Globus pallidus (tissue), 1 donor: ENCODE measurements around the gene AMER1.
"Not testable (repeated sequence)": the region's sequence is repeated elsewhere in the genome, so short reads cannot be mapped to it uniquely, and the experiment has no call there.

ENCODE experiments used
- DNase-seq: peaks from one replicate; pipeline ENCODE4 v3.0.0-alpha.2; 2015; ENCODE audit warnings: low spot score

Gene AMER1

DNA sequence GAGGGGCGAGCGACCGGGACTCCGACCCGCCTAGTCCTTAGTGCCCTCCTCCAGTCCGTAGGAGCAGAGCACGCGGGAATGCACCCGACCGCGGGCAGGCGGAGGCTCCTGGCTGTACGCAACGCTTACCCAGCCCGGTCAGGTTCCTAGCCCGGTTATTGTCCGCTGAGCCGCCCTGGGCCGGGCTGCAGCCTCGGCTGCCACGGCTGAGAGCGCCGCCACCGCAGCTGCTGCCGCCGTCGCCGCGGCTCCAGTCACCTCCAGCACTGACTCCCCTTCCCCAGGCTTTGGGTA is at the start of gene AMER1:
TSS of gene AMER1 (minus strand) at position 268 of the 294 bp plus-strand sequence. CDS start 12,422 bp downstream, outside the sequence.
- no peak for DNase-seq

DNA sequence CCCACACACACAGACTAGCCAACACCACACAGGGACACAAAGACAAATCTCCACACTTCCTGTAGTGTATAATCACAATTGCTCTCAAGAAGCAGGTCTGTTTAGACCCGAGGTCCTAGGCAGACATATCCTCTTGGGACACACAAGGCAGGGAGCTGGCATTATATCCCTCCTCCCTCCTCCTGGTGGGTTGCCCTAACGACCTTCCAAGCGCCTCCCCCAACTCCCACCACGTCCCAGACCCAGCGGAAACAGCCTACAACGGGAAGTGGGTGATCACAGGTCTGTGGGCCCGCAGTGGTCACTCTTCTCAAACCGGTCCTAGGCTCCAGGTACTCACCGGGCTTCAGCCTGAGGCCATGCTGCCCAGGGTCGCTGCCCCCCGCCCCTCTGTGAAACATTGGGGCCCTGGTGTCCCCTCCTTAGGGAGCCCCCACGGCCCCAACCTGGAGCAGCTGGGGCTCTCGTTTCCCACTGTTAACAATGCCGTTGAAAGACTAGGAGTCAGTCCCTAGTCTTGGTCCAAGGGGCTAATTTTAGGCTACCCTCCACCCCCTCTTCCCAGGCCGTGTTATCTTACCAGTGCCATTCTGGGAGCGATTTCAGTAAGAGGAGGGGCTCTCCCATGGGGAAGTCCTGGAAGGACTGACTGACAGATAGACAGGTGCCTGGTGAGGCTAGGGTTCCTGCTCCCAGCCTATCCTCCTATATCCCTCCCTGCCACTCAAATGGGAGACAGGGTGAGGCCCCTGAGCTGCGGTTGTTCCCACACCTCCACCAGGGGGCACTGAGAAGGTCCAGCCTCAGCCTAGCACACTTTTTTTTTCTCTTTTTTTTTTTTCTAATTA is 24.8 kb upstream of the AMER1 start, which contains the start of gene ASB12:
TSS of gene ASB12 (minus strand) at position 485 of the 848 bp plus-strand sequence. CDS start 4,957 bp downstream, outside the sequence.
- DNase-seq = no peak

DNA sequence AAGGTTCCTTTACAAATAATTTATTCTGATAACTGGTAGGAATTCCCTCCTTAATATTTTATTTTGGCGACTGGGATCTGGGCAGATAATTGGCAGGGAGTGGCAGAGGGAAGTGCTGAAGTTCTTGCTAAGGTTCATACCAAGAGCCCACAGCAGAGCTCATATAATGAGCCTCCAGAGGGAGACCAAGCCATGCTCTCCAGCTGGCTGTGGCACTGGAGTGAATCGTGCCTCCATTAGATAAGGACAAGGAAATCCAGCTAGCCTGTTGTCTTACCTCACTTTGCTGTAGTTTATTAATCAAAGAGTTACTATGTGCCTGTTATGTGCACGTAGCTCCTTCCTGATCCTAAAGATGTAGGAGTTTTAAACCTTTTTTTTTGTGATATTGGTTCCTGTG is 23.6 kb upstream of the AMER1 start:
- DNase-seq = no peak

DNA sequence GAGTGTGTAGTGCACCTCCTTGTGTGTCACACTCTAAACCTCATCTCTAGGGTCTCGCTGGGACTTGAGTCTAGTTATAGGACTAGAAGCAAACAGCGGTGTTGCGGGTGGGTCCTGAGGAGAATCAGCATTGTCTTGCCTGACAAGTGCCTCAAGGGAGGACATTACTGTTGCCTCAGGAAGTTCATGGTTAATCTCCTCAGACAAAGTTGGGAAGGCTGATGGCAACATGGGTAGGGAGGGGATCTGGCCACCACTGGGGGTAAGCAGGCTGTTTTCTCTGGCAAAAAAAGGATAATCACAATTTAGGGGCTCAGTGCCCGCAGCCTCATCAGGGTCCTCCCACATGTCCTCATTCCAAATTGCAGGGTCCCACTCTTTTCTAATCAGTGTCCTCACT is 12.5 kb upstream of the AMER1 start:
- no peak for DNase-seq

DNA sequence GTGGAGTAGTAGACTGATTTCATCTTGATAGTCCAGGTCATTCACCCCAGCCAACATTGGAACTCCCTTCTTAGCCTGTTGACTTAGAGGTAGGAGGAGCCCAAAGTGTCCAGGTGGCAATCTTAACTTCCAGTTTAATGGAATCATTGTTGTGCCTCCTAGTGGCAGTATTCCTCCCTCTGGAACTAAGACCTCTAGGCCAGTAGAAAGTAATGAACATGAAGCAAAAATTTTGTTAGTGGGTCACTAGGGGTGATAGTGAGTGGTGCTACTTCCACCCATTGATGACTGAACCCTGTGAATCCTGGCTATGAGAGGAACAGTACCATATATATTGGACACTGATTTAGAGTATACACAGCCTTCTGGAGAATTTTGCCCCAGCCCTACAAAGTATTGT is 8.5 kb upstream of the AMER1 start:
- not testable (repeated sequence) for DNase-seq

DNA sequence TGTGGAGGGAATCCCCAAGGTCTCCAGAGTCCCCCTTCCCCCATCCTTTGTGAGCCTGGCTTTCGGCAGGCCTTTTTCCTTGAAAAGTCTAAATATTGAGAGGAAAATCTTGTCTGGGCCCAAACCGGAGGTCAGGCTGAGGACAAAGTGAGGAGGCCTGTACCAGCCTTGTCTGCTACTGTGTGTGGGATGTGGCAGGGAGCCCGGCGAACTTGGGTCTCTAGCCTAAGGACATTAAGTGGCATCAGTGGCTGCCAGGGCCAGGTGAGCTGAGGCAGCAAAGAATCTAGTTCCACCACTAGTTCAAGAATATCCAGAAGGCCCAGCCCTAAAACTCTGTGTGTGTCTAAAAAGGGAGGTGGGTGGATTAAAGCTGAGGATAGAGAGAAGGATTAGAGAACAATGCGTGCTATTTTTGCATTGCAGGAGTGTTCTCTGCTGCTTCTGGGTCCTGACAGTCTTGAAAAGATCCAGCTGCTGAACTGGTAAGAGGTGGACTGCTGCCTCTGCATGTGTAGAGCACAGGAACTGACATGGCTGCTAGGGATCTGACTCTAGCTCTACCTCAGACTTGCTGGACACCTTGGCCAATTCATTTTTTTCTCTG is 1.2 kb upstream of the AMER1 start:
- DNase-seq = peak; percentile 7

DNA sequence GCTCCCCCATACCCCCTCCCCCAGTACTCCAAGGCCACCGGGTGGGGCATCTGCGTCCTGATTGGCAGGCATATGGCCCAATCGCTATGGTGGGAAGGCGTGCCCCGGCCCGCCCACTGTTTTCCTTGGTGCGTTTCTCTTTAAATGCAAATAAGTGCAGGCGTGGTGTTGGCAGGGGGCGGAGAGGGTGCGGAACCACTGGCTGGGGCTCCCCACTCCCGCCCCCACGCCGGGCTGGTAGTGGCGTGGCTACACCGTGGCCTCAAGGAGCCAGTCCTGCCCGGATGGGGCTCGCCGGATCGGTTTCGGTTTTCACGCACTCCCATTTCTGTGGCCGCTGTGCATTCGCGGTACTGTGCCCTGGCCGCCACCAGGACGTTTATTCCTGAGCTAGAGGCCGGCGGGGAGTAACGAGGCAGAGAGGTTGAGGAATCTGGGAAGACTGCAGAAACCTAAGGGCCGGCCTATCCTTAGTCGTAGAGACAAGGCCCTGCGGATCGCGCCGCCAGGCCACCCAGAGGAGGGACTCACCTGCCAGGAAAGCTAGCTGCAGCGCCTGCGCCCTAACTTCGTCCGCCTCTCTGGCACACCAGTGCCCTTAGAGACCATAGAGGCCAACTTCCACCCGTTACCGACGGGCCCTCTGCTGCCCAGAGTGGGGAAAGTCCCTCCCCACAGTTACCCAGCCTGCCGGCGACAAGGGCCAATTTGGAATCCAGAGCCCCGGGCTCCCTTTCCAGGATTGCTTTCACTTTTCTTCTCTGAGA is 410 bp upstream of the AMER1 start:
- DNase-seq = peak; percentile 94

DNA sequence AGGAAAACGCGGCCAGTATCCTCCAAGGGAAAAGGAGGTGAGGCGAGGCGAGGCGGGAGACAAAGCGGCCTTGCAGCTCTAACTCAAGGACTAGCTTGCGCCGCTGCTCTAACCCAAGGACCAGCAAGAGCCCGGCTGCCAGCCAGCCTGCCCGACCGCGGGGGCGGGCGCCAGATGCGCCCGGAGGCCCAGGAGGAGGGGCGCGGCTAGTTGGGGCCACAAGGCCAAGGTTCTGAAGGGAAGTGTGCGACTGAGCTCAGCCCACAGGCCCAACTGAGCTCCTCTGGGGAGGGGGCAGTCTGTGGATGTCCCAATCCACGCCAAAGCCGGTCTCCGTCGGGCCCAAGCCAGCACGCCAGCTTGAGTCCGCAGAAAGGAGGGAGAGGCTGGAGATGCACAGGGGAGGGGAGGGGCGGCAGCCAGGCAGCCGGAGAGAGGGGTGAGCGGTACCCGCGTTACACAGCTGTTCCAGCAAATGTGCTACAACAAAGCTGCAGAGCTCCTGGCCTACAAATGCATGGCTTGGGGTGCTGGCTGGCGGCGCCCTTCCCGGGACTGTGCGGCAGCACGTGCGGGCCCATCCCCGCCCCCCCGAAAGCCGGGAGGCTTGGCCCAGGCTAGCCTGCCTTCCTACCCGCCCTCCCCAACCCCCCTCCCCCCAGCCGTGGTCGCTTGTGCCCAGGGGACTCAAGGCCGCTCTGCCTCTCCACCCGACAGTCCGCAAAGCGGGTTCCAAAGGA is 637 bp downstream of the AMER1 start:
- DNase-seq = peak; percentile 52

DNA sequence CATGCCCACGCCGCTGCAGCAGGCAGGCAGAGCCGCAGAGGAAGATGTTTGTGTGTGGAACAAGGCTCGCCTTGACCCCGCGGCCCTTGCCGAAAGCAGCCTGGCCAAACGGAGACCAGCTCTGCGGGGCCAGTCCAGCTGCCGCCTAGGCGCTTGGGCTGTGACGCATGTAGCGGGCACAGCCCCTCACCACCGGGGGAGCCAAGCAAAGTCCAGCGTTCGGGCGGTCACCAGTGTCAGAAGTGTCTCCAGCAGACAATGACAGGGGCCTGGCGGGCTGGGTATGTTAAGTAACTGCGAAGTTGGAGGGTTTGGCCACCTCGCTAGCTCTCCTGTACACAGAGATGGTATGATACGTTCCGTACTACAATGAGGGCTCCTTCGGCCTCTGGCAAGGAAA is 1.3 kb downstream of the AMER1 start:
- DNase-seq = peak; percentile 23

DNA sequence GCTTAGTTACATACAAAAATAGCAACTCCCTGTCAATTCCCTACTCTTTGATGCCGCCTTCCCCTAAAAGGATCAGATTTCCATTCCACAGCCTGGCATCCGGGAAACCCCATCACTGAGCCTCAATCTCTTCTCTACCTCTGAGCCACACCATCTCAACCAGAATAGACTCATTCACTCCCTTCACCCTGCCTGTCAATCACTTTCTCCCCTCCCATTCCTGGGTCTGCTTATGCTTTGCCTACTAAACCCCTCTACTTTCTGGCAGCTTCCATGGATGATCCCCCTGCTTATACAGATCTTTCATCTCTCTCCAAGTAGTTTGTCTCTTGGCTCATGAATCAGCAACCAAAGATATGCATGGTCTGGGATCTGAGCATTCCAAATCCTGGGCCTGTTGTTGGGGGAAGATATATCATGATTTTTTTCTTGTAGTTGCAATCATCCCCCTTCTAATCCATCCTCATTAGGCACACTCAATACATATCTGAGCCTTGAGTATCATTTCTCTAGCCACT is 2.6 kb downstream of the AMER1 start:
- no peak for DNase-seq

DNA sequence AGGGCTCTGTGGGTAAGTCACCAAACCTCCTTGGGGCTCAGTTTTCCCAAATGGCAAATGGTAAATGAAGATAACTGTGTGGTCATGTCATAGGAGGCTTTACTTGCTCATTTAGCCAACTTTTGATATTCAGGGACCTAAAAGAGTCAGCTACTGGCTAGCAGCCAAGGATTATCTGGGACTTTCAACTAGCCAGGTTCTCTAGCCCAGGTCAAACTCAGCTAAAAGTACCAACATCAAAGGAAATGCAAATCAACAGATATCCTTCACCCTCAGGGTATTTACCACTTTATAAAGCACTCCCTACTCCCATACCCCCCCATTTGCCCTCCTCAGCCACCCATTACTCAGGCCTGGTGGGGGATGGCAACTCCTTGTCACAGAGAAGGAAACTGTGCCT is 7.5 kb downstream of the AMER1 start:
- DNase-seq = no peak

DNA sequence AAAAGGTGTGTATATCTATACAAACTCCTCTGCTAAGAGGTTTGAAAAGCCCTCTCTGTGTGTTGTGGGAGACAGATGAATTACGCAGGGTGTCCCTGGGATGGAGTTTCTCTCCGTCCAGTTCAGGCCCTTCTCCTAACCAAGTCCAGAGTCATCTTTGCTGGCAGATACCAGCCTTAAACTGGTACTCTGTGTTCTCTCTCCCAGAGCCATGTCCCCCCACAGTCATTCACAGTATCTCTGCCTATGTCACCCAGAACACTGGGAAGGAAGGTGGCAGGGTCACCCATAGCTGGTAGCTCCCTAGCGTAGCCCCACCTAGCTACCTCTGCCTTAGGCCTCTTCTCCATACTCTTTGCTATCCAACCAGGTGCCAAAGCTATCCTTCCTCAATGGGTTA is 8.9 kb downstream of the AMER1 start:
- no peak for DNase-seq

DNA sequence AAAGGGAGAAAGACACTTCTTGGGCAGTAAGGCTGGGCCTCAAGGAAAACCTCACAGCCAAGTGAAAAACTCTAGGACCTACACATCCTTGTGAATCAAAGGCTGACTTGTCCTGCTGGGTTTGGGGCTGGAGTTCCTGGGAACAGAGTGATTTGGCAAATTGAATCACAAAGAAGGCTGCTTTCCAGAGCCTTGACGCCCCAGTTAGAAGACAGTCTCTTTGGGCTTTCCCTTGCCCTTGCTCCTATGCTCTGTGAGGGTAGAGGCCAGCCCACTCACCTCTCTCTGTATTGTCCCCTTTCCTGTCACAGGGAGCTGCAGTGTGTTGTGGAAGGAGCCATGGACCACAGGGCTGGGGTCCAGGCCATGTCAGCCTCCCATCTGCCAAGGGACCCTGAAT is 9.6 kb downstream of the AMER1 start:
- DNase-seq = no peak

DNA sequence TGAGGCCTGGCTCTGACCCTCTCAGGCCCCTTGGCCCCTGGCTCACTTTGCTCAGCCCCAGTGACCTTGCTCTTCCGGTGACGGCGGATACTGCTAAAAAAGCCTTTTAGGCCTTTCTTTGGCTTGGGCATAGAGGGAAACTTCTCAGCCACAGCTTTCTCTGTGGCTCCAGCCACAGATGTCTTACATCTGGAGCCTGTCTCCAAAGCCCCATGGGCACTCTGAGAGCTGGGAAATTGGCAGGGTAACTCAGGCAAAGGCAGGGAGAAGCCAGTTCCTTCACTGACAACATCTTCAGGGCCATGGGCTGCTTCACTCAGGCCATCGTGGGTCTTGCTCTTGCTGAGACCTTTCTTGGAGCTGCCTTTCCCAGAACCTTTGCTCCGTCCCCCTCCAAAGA is 12.8 kb downstream of the AMER1 start:
- DNase-seq = no peak

DNA sequence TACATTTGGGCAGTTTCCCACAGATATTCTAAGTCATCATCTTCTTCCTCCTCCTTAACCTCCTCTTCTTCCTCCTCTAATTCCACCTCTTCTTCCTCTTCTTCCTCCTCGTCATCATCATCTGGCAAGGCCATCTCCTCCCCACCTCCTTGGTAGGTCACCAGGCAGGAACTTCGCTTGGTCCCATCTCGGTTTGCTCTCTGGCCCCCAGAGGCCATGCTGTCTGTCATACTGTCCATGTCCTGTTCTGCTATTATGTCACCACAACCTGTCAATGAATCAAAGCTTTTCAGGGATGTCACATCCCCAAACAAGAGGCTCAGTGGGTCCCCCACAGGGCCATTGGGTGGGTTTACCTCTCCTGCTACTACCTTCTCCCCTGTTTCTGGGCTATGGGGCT is 13.5 kb downstream of the AMER1 start:
- no peak for DNase-seq

DNA sequence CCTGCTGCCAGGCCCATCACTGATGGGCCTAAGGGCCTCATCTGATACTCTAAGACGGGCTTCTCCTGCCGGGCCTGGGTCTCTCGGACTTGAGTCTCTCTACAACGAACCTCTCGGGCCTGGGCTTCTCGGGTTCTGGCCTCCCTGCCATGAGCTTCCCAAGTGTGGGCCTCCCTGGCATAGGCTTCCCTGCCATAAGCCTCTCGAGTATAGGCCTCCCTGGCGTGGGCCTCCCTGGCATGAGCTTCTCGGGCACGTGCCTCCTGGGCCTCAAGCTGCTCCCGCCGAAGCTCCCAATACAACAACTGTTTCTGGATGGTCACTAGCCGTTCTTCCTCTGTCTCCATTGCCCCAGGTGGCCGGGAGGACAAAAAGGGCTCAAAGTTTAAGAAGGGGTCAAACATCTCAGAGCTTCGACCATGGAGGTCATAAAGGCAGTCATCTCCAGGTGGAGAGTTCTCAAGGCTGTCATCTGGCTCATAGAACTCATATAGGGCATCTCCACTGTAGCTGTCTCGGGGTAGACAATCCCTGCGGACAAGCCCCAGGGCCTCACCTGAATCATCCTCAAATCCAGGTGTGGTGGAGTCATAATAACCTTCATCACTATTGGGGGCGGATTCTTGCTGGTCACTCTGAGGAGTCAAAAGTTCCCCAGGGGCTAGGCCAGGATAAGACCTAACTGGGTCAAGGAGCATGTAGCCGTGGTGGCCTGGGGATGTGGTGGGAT is 14.1 kb downstream of the AMER1 start:
- DNase-seq = no peak

DNA sequence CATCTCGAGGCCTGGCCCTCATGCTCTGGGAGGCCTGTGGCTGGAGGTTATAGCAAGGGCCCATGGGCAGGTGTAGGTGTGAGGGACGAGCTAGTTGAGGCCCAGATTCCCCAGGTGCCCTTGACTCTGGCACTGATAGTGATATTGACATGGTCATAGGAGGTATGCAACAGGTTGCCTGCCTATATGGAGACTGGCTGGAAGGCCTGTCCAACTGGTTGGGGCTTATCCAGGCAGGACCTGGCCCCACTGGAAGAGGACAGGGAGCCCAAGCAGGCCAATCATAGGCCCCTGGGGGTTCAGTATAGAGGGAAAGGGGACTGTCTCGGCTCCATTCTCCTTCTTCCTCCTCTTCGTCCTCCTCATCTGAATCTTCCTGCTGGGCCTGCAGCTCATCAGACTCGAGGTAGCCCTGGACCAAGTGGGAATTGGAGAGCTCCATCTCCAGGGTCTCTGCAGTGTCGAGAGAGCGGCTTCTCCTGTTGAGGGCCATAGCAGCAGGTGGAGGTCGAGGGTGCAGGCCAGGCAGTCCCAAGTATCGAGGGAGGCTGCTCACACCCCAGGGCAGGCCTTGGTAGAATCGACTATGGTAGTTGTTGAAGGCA is 15.3 kb downstream of the AMER1 start:
- DNase-seq = no peak

DNA sequence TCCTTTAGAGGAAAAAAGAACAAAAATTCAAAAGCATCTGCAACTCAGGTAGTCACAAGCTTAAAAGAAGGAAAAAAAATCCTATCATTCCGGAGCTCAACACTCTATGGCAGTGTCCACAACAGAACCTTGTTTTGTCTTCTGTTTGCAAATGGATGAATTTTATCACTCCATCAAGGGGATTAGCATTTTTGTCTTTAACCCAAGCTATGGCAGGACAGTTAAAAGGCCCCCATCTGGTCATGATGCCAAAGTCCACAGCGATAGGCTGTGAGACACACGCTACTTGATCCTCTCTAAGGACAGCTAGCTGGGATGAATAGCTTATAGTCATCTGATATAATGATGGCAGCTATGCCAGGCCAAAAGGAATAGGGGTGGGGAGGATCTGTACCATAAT is 16.6 kb downstream of the AMER1 start:
- DNase-seq = no peak

DNA sequence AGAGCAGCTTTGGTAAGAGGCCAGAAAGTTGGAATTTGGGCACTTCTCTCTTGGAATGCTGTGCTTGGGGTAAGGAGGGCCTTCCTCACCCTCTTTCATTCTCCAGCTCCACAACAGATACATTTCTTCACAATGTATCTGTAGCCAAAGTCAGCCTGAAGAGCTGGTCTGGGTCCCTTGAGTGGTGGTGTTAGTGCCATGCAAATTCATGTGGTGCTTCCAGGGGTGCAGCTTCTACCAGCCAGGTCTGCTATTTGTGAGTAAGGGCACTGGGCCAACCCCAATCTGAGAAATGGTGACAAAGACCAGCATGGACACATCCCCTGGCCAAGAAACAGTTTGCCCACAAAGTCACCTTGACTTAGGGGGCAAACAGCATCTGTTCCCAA is 17.8 kb downstream of the AMER1 start:
- DNase-seq = no peak

DNA sequence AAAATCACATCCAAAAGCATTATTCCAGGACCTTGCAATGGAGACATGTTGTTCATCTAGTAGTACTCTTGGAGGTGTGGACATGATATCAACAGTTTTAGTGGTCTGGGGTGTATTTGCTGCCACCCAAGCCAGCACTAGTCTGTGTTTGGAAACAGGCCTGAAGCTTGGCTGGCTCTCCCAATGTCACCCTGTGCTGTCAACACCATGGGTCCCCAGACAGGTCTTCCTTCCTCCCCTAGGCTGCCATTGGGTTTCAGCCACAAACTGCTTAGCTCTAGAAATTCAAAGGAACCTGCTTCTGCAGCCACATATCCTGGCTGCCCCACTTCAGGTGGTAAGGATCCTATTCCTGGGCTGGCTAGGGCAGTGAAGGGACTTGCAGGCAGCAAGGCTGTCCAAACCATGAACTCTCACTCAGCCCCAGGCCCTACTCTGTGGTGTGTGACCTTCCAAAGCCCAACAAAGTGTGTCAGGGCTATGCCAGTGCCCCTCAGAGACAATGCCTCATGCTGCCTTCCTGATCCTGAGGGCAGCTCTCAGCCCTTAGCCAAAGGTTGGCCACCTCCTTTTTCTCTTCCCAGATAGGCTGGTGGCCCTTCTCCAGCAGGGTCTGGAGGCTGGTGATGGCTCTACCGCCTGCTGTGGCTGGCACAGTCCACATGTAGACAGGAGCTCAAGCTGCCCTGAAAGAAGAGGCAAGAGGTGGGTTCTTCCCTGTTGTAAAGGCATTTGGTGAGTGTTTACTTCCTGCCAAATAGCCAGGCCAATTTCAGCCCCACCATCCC is 18.3 kb downstream of the AMER1 start:
- DNase-seq = no peak
